ENCODE results near the gene KLRK1. TPM values are rescaled to one million over a fixed set of nuclear protein-coding genes. Genes with fewer than 3 reads are reported as not detected.
A peak's percentile ranks its signal among the peaks of the same experiment; 100 is the strongest.
"Not testable (repeated sequence)": the region's sequence is repeated elsewhere in the genome, so short reads cannot be mapped to it uniquely, and the experiment has no call there.

Gene KLRK1
- total RNA-seq, 3 donors from 2014 or later, result 2.6 to 7.0 (median 3.8) TPM

DNA sequence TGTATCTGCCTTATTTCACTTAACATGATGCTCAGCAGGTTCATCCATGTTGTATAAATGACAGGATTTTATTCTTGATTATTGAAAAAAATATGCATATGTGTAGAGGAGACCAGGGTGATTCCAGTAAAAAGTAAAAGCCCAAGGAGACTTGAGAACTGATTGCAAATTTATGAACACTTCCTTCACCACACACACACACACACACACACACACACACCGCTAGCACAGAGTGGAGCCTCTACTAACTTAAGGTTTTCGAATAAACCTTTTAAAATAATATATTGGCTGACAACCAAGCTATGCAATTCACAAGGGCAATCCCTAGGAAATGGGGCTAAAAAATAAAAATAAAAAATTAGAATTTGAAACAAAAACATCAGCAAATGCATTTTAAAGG, 8.3 kb upstream of the KLRK1 start:
- Histone ChIP-seq H3K36me3 (no peaks in the 10 kb centered on the region), H3K4me3 (no peak overlapping the region), H3K9me3 (no peaks in the 10 kb centered on the region), H3K27ac (no peak overlapping the region), H3K27me3 (no peaks in the 10 kb centered on the region), H3K4me1 (peaks cover 0 to 4% of the 10 kb centered on the region in 2 donors)
- intact Hi-C loops (cut with DNase I; ENCODE audit: low total_unique reads), result no loop called here
- TF ChIP-seq POLR2A (IDR thresholded peaks at IDR 0.05) (no peak), POLR2AphosphoS5 (IDR thresholded peaks at IDR 0.05) (no peak)
- TF ChIP-seq, protein P1, sequence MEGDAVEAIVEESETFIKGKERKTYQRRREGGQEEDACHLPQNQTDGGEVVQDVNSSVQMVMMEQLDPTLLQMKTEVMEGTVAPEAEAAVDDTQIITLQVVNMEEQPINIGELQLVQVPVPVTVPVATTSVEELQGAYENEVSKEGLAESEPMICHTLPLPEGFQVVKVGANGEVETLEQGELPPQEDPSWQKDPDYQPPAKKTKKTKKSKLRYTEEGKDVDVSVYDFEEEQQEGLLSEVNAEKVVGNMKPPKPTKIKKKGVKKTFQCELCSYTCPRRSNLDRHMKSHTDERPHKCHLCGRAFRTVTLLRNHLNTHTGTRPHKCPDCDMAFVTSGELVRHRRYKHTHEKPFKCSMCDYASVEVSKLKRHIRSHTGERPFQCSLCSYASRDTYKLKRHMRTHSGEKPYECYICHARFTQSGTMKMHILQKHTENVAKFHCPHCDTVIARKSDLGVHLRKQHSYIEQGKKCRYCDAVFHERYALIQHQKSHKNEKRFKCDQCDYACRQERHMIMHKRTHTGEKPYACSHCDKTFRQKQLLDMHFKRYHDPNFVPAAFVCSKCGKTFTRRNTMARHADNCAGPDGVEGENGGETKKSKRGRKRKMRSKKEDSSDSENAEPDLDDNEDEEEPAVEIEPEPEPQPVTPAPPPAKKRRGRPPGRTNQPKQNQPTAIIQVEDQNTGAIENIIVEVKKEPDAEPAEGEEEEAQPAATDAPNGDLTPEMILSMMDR (IDR thresholded peaks at IDR 0.05), result no peak
- no peak for DNase-seq (ENCODE audit: low spot score in 2 of 2)

- no peak overlapping the region for H3K27ac ChIP-seq
- intact Hi-C loops (cut with DNase I; ENCODE audit: low total_unique reads), result no loop called here
- no peak for DNase-seq (ENCODE audit: low spot score in 2 of 2)
- no peaks in the 10 kb centered on the region for H3K9me3 ChIP-seq
- H3K4me3 ChIP-seq, result no peak overlapping the region
- TF ChIP-seq POLR2A (IDR thresholded peaks at IDR 0.05) (no peak), POLR2AphosphoS5 (IDR thresholded peaks at IDR 0.05) (no peak)
- TF ChIP-seq, protein P1 (IDR thresholded peaks at IDR 0.05), result no peak
- peaks cover 0 to 4% of the 10 kb centered on the region in 2 donors for H3K4me1 ChIP-seq
- no peaks in the 10 kb centered on the region for H3K36me3 ChIP-seq
- no peaks in the 10 kb centered on the region for H3K27me3 ChIP-seq
These were observed 7.5 kb upstream of the KLRK1 start for GRCh38 chr12:10397296-10397695.

DNA sequence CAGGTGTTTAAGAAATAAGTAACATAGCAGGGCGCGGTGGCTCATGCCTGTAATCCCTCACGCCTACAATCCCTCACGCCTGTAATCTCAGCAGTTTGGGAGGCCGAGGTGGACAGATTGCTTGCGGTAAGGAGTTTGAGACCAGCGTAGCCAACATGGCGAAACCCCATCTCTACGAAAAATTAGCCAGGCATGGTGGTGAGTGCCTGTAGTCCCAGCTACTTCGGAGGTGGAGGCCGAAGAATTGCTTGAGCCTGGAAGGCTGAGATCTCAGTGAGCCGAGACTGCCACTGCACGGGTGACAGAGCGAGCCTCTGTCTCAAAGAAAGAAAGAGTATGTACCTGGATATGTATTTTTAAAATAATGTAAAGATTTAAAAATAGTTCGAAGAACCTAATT, 6.3 kb upstream of the KLRK1 start:
- H3K27me3 ChIP-seq; H3K9me3 ChIP-seq; H3K4me1 ChIP-seq; intact Hi-C loops (cut with DNase I; ENCODE audit: low total_unique reads); H3K36me3 ChIP-seq; DNase-seq (ENCODE audit: low spot score in 2 of 2): not testable (repeated sequence)
- Histone ChIP-seq H3K4me3 (peak overlapping the region in 1 of 3 donors; percentile 44), H3K27ac (peak overlapping the region; percentile 75 to 86)

DNA sequence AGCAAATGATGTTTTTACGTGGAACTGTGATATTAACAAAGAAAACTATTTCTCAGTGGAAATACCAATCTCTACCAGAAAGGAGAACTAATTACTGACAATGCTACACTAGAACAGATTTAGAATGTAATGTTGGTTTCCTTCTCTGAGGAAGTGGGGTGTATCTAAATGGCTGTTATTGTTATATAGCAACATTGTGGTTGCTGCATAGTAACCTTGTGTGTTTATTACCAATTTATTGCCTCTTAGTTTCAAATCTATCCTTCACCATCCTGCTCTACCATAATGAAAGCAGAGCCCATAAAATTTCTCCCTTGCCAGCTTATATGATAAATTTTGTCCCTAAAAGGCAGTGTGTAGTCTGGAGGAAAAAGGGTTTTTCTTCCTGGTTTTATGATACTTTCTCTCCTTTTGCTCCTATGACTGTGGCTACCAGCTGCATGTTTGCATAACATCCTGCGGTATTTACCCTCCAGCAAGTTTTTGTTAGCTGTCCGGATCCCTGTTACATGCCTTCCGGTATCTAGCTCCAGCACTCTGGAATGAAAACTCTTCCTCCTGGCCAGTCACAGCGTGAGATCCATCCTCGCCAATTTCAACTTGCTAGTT, 5.7 kb upstream of the KLRK1 start:
- intact Hi-C loops (cut with DNase I; ENCODE audit: low total_unique reads), result no loop called here
- Histone ChIP-seq H3K36me3 (no peaks in the 10 kb centered on the region), H3K4me1 (peaks cover 0 to 4% of the 10 kb centered on the region in 2 donors), H3K27ac (peak overlapping the region; percentile 75 to 86), H3K27me3 (no peaks in the 10 kb centered on the region), H3K4me3 (peak overlapping the region in 1 of 3 donors; percentile 44), H3K9me3 (no peaks in the 10 kb centered on the region)
- DNase-seq (ENCODE audit: low spot score in 2 of 2), result peak in 1 of 2 donors; percentile 69
- TF ChIP-seq, protein P1 (IDR thresholded peaks at IDR 0.05), result no peak
- peak in 1 of 3 donors; percentile 58 for TF ChIP-seq POLR2AphosphoS5 (IDR thresholded peaks at IDR 0.05)

DNA sequence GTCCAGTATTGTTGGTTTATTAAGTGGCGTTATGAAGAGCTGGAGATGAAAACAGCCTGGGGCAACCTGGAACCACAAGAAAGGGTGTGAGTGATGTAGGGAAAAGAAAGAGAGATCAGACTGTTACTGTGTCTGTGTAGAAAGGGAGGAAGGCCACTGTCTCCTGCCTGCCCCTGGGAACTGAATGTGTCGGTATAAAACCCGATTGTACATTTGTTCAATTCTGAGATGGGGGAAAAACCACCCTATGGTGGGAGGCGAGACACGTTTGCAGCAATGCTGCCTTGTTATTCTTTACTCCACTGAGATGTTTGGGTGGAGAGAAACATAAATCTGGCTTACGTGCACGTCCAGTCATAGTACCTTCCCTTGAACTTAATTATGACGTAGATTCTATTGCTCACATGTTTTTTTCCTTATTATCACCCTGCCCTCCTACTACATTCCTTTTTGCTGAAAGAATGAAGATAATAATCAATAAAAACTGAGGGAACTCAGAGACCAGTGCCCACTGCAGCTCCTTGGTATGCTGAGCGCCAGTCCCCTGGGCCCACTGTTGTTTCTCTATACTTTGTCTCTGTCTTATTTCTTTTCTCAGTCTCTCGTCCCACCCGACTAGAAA, 4.8 kb upstream of the KLRK1 start:
- H3K36me3 ChIP-seq; H3K27me3 ChIP-seq; H3K4me1 ChIP-seq; H3K9me3 ChIP-seq; intact Hi-C loops (cut with DNase I; ENCODE audit: low total_unique reads); DNase-seq (ENCODE audit: low spot score in 2 of 2); H3K4me3 ChIP-seq: not testable (repeated sequence)
- peak overlapping the region; percentile 75 to 86 for H3K27ac ChIP-seq

DNA sequence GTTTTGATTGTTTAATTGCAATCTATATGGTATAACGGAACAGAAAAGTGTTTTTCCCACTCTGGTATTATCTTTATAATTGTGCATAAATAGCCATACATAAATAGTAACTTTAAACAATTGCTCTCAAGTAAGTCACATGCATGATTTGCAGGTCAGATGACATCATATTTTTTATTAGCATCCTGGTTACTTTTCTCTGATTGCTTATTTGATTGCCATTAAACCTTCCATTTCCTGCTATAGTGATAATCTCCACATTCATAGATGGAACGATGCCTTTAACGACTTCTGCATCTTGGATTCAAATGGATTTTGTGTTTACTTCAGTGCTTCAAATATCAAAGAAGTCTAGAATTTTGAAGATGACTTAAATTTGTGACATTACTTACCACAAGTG, 3.5 kb upstream of the KLRK1 start:
- intact Hi-C loops (cut with DNase I; ENCODE audit: low total_unique reads), result no loop called here
- DNase-seq (ENCODE audit: low spot score in 2 of 2), result no peak
- Histone ChIP-seq H3K9me3 (no peaks in the 10 kb centered on the region), H3K27me3 (no peaks in the 10 kb centered on the region), H3K36me3 (no peaks in the 10 kb centered on the region), H3K4me1 (peaks cover 0 to 4% of the 10 kb centered on the region in 2 donors), H3K4me3 (no peak overlapping the region), H3K27ac (peak overlapping the region in 1 of 2 donors; percentile 14)
- TF ChIP-seq POLR2A (IDR thresholded peaks at IDR 0.05) (no peak), POLR2AphosphoS5 (IDR thresholded peaks at IDR 0.05) (no peak)
- TF ChIP-seq, protein P1 (IDR thresholded peaks at IDR 0.05), result no peak

Measured in breast epithelium (tissue), 4 donors.